ENCODE data around the gene DUSP8.
"Not testable (repeated sequence)": the region's sequence is repeated elsewhere in the genome, so short reads cannot be mapped to it uniquely, and the experiment has no call there.

GRCh38 chr11:1598406-1598805 lies 26.3 kb upstream of the DUSP8 start:
- not testable (repeated sequence) for TF ChIP-seq POLR2A, CTCF (IDR thresholded peaks at IDR 0.05)

Measured in ovary (tissue), 3 donors.